PC-3 (cell line): Measurements from ENCODE around the gene SEC24B. TPM values are rescaled to one million over a fixed set of nuclear protein-coding genes. Genes with fewer than 3 reads are reported as not detected.
"Not testable (repeated sequence)": the region's sequence is repeated elsewhere in the genome, so short reads cannot be mapped to it uniquely, and the experiment has no call there.

ENCODE experiments used
- ATAC-seq: fragments of 200-7000 bp; cut with Tn5 transposase; 2 replicates; pipeline ENCODE4 v1.9.1; 2020; ENCODE audit warnings: mild to moderate bottlenecking, moderate library complexity
- BruUV-seq: library from RNA; stranded (reverse); fragments of 400-500 nt; replicated peaks from 2 replicates; lab custom pipeline; 2021; lab: Mats Ljungman, UMichigan
- CTCF ChIA-PET: fragments of 300-600 bp; sonication (Branson Sonifier 250); formaldehyde crosslinking; loops from one replicate; lab custom pipeline; 2022; ENCODE audit warnings: antibody characterized with exemption; lab: Charles Lee
- POLR2A ChIA-PET: fragments of 300-600 bp; sonication (Branson Sonifier 250); formaldehyde crosslinking; loops from one replicate; lab custom pipeline; 2022; ENCODE audit warnings: antibody characterized with exemption; ENCODE audit not compliant: unreplicated experiment; lab: Charles Lee
- DNase-seq: peaks from one replicate; pipeline ENCODE4 v3.0.0-alpha.2; 2015
- H2AFZ ChIP-seq: fragments of 300-600 bp; sonication (generic); 2 replicates; pipeline ENCODE4 v1.6.0; 2016; ENCODE audit warnings: antibody characterized with exemption, low read length
- H3F3A ChIP-seq: fragments of 300-600 bp; sonication (generic); one replicate; pipeline ENCODE4 v1.6.0; 2017; ENCODE audit warnings: antibody characterized with exemption, low read length, control low read depth, mild to moderate bottlenecking; ENCODE audit not compliant: unreplicated experiment
- H3K27ac ChIP-seq: fragments of 300-600 bp; sonication (generic); 2 replicates; pipeline ENCODE4 v1.5.1; 2016; ENCODE audit warnings: mild to moderate bottlenecking, low read length
- H3K27me3 ChIP-seq: fragments of 300-600 bp; sonication (generic); 2 replicates; pipeline ENCODE4 v1.6.1; 2016; ENCODE audit warnings: low read length, mixed read lengths
- H3K36me3 ChIP-seq: fragments of 300-600 bp; sonication (generic); 2 replicates; pipeline ENCODE4 v1.6.1; 2016; ENCODE audit warnings: low read depth, mixed run types, low read length, mixed read lengths
- H3K4me1 ChIP-seq: fragments of 300-600 bp; sonication (generic); 2 replicates; pipeline ENCODE4 v1.5.1; 2016; ENCODE audit warnings: low read length; ENCODE audit not compliant: insufficient read depth
- H3K4me2 ChIP-seq: fragments of 300-600 bp; sonication (generic); 2 replicates; pipeline ENCODE4 v1.6.0; 2016; ENCODE audit warnings: low read length
- H3K4me3 ChIP-seq: fragments of 300-600 bp; sonication (generic); 2 replicates; pipeline ENCODE4 v1.5.1; 2016; ENCODE audit warnings: mild to moderate bottlenecking, low read length, mixed read lengths
- H3K79me2 ChIP-seq: fragments of 300-600 bp; sonication (generic); 2 replicates; pipeline ENCODE4 v1.6.1; 2017; ENCODE audit warnings: low read length, mixed read lengths
- H3K9ac ChIP-seq: fragments of 300-600 bp; sonication (generic); 2 replicates; pipeline ENCODE4 v1.6.0; 2016; ENCODE audit warnings: mild to moderate bottlenecking, low read length
- H3K9me2 ChIP-seq: fragments of 300-600 bp; sonication (generic); replicated peaks from 2 replicates; pipeline ENCODE4 v1.6.1; 2016; ENCODE audit warnings: mixed run types, low read length, mixed read lengths
- H3K9me3 ChIP-seq: fragments of 300-600 bp; sonication (generic); 2 replicates; pipeline ENCODE4 v1.6.1; 2016; ENCODE audit warnings: low read length, mixed read lengths
- H4K20me1 ChIP-seq: fragments of 300-600 bp; sonication (generic); 2 replicates; pipeline ENCODE4 v1.6.1; 2016; ENCODE audit warnings: low read length, mixed read lengths
- CTCF ChIP-seq: fragments of 300-600 bp; sonication (generic); conservative IDR thresholded peaks from 2 replicates; pipeline ENCODE4 v1.5.1; 2017; ENCODE audit warnings: antibody characterized with exemption, low read depth, mild to moderate bottlenecking, low read length
- EZH2 ChIP-seq: fragments of 300-600 bp; sonication (generic); IDR thresholded peaks from one replicate; pipeline ENCODE4 v1.6.1; 2017; ENCODE audit warnings: antibody characterized with exemption, mild to moderate bottlenecking, low read length; ENCODE audit not compliant: unreplicated experiment
- EZH2phosphoT487 ChIP-seq: fragments of 300-600 bp; sonication (generic); IDR thresholded peaks from 2 replicates; pipeline ENCODE4 v1.6.1; 2018; ENCODE audit warnings: mild to moderate bottlenecking, antibody characterized with exemption, low read length, borderline replicate concordance
- intact Hi-C: fragments of 100-400 bp; cut with micrococcal nuclease; formaldehyde crosslinking; loops from 2 replicates; pipeline ENCODE4 v1.9.0; 2023
- total RNA-seq: library from RNA; depleted of rRNA; stranded (reverse); fragments of >200 nt; gene quantifications from 2 replicates; pipeline ENCODE4 v1.2.3, GENCODE V29; 2014

SEC24B gene
- total RNA-seq, 1 experiment from 2014 or later, result 11.3 TPM

- TF ChIP-seq EZH2phosphoT487 (no peak), EZH2 (no peak), CTCF (no peak)
- no peak for ATAC-seq
- Histone ChIP-seq H2AFZ (no peak overlapping the region), H3K27ac (no peak overlapping the region), H3K36me3 (no peaks in the 10 kb centered on the region), H3K9me2 (no peaks in the 10 kb centered on the region), H3F3A (no peaks in the 10 kb centered on the region), H3K79me2 (no peaks in the 10 kb centered on the region), H3K4me2 (no peak overlapping the region), H3K9me3 (no peaks in the 10 kb centered on the region), H3K27me3 (no peaks in the 10 kb centered on the region), H3K9ac (no peak overlapping the region), H4K20me1 (no peaks in the 10 kb centered on the region), H3K4me1 (no peaks in the 10 kb centered on the region), H3K4me3 (no peak overlapping the region)
- no TSS peak for BruUV-seq
- intact Hi-C loops, result no loop called here
- POLR2A ChIA-PET, result no interaction called here
- no peak for DNase-seq
- CTCF ChIA-PET, result no interaction called here
Observed at GRCh38 chr4:109574931-109575804, 141.6 kb downstream of the SEC24B start.

GRCh38 chr4:109576462-109576861 lies 142.8 kb downstream of the SEC24B start:
- CTCF ChIA-PET, result no interaction called here
- Histone ChIP-seq H3K9ac (no peak overlapping the region), H3K36me3 (no peaks in the 10 kb centered on the region), H3K4me2 (no peak overlapping the region), H3K79me2 (no peaks in the 10 kb centered on the region), H3K4me1 (no peaks in the 10 kb centered on the region), H3K27ac (no peak overlapping the region), H3K9me3 (no peaks in the 10 kb centered on the region), H2AFZ (no peak overlapping the region), H3F3A (no peaks in the 10 kb centered on the region), H3K9me2 (no peaks in the 10 kb centered on the region), H3K4me3 (no peak overlapping the region), H3K27me3 (no peaks in the 10 kb centered on the region), H4K20me1 (no peaks in the 10 kb centered on the region)
- no TSS peak for BruUV-seq
- DNase-seq (no peak), ATAC-seq (no peak)
- intact Hi-C loops, result no loop called here
- TF ChIP-seq CTCF, result no peak
- no peak for TF ChIP-seq EZH2
- no peak for TF ChIP-seq EZH2phosphoT487
- POLR2A ChIA-PET, result no interaction called here

GRCh38 chr4:109578846-109579245 lies 145.2 kb downstream of the SEC24B start:
- H3K4me3 ChIP-seq, result no peak overlapping the region
- H3K9me2 ChIP-seq, result no peaks in the 10 kb centered on the region
- ATAC-seq (no peak), DNase-seq (no peak)
- H3F3A ChIP-seq, result no peaks in the 10 kb centered on the region
- no peaks in the 10 kb centered on the region for H3K79me2 ChIP-seq
- H3K4me1 ChIP-seq, result no peaks in the 10 kb centered on the region
- no peak overlapping the region for H3K9ac ChIP-seq
- no peak overlapping the region for H2AFZ ChIP-seq
- no peaks in the 10 kb centered on the region for H4K20me1 ChIP-seq
- H3K4me2 ChIP-seq, result no peak overlapping the region
- H3K36me3 ChIP-seq, result no peaks in the 10 kb centered on the region
- no peaks in the 10 kb centered on the region for H3K9me3 ChIP-seq
- POLR2A ChIA-PET, result no interaction called here
- intact Hi-C loops, result no loop called here
- no peak overlapping the region for H3K27ac ChIP-seq
- CTCF ChIA-PET, result no interaction called here
- TF ChIP-seq CTCF (no peak), EZH2 (no peak)
- BruUV-seq, result no TSS peak
- no peaks in the 10 kb centered on the region for H3K27me3 ChIP-seq

- CTCF ChIA-PET, H2AFZ ChIP-seq, POLR2A ChIA-PET, H3F3A ChIP-seq, H3K36me3 ChIP-seq, H3K9me3 ChIP-seq, H3K9ac ChIP-seq, H3K4me3 ChIP-seq, H3K27ac ChIP-seq, H3K9me2 ChIP-seq, H3K27me3 ChIP-seq, intact Hi-C loops, H3K79me2 ChIP-seq, H3K4me2 ChIP-seq, DNase-seq, BruUV-seq, ATAC-seq, H4K20me1 ChIP-seq, H3K4me1 ChIP-seq: not testable (repeated sequence)
Observed at GRCh38 chr4:109579997-109580396, 146.4 kb downstream of the SEC24B start.
